GM12878 (cell line): ENCODE data around the gene TMEM198. TPM values are rescaled to one million over a fixed set of nuclear protein-coding genes. Genes with fewer than 3 reads are reported as not detected.

ENCODE experiments used
- ATAC-seq: fragments of 200-7000 bp; cut with Tn5 transposase; 3 replicates; pipeline ENCODE4 v1.9.1; 2020; ENCODE audit warnings: mild to moderate bottlenecking, moderate library complexity
- BruUV-seq: library from RNA; stranded (reverse); fragments of 400-500 nt; replicated peaks from 2 replicates; lab custom pipeline; 2021; lab: Mats Ljungman, UMichigan
- CTCF ChIA-PET: fragments of 300-600 bp; sonication (Branson Sonifier 250); formaldehyde crosslinking; extraction: SDS; loops from one replicate; lab custom pipeline; 2021; ENCODE audit warnings: inconsistent platforms; lab: Yijun Ruan, JAX
- POLR2A ChIA-PET: fragments of 350-600 bp; formaldehyde crosslinking; extraction: SDS; loops from one replicate; lab custom pipeline; 2021; ENCODE audit warnings: inconsistent platforms; lab: Charles Lee
- RAD21 ChIA-PET: fragments of 300-600 bp; sonication (Branson Sonifier 250); formaldehyde crosslinking; loops from one replicate; lab custom pipeline; 2023; ENCODE audit warnings: antibody characterized with exemption; ENCODE audit not compliant: unreplicated experiment; lab: Charles Lee
- SMC1A ChIA-PET: fragments of 300-600 bp; sonication (Branson Sonifier 250); formaldehyde crosslinking; loops from one replicate; lab custom pipeline; 2023; ENCODE audit not compliant: unreplicated experiment, uncharacterized antibody; lab: Charles Lee
- DNase-seq: peaks from one replicate; pipeline ENCODE4 v3.0.0-alpha.2; 2011; ENCODE audit warnings: low read depth, low spot score
- FAIRE-seq: peaks from 3 replicates; lab custom pipeline; 2011; peaks lifted over from hg19 to GRCh38; lab: Jason Lieb, UNC
- H2AFZ ChIP-seq: 2 replicates; pipeline ENCODE4 v1.6.0; 2011; ENCODE audit warnings: low read depth, low read length, control low read depth; ENCODE audit not compliant: control insufficient read depth
- H3K27ac ChIP-seq: 2 replicates; pipeline ENCODE4 v1.5.1; 2011; ENCODE audit warnings: control low read depth; ENCODE audit not compliant: control insufficient read depth, insufficient read depth
- H3K27me3 ChIP-seq, 2 experiments: replicated peaks in 1 of 2; 2 replicates each; pipeline versions ENCODE4 v1.6.0 to v1.6.1; 2011; ENCODE audit warnings: low read length in 1 of 2; ENCODE audit not compliant: control insufficient read depth in 2 of 2, insufficient read depth in 2 of 2
- H3K36me3 ChIP-seq, 2 experiments: 2 replicates each; pipeline ENCODE4 v1.5.1; 2011; ENCODE audit warnings: low read length in 1 of 2; ENCODE audit not compliant: control insufficient read depth in 2 of 2, insufficient read depth in 2 of 2
- H3K4me1 ChIP-seq: 2 replicates; pipeline ENCODE4 v1.6.1; 2011; ENCODE audit warnings: mild to moderate bottlenecking, low read length, moderate library complexity, mixed read lengths; ENCODE audit not compliant: control insufficient read depth, insufficient read depth
- H3K4me2 ChIP-seq: 2 replicates; pipeline ENCODE4 v1.6.0; 2011; ENCODE audit warnings: control low read depth; ENCODE audit not compliant: control insufficient read depth, insufficient read depth
- H3K4me3 ChIP-seq: fragments of 200-600 bp; sonication (generic); 2 replicates; pipeline ENCODE4 v1.5.1; 2016
- H3K79me2 ChIP-seq: 2 replicates; pipeline ENCODE4 v1.6.0; 2011; ENCODE audit warnings: low read length; ENCODE audit not compliant: control insufficient read depth, insufficient read depth
- H3K9ac ChIP-seq: 2 replicates; pipeline ENCODE4 v1.8.0; 2011; ENCODE audit warnings: low read length, control low read depth, mixed read lengths; ENCODE audit not compliant: control insufficient read depth, insufficient read depth
- H3K9me3 ChIP-seq: replicated peaks from 3 replicates; pipeline ENCODE4 v1.5.1; 2011; ENCODE audit warnings: mild to moderate bottlenecking, low read length; ENCODE audit not compliant: control insufficient read depth, insufficient read depth
- H4K20me1 ChIP-seq: 2 replicates; pipeline ENCODE4 v1.6.0; 2011; ENCODE audit not compliant: control insufficient read depth, insufficient read depth
- ATF7 ChIP-seq: fragments of 450-650 bp; IDR thresholded peaks from 2 replicates; pipeline ENCODE4 v1.6.1; 2016; ENCODE audit warnings: low read depth, mild to moderate bottlenecking
- CHD2 ChIP-seq: IDR thresholded peaks from 2 replicates; pipeline ENCODE4 v1.6.1; 2011; ENCODE audit warnings: low read depth, low read length, improper control_type of control experiment, borderline replicate concordance
- EGR1 ChIP-seq, 2 experiments: IDR thresholded peaks; 1 replicate in 1 of 2; 2 replicates in 1 of 2; pipeline ENCODE4 v1.6.1; 2011 to 2012; ENCODE audit warnings: low read depth in 2 of 2, low read length in 2 of 2, borderline replicate concordance in 1 of 2, mild to moderate bottlenecking in 1 of 2, moderate library complexity in 1 of 2
- RB1 ChIP-seq: fragments of 450-650 bp; formaldehyde crosslinking; IDR thresholded peaks from 2 replicates; pipeline ENCODE4 v1.6.1; 2017; ENCODE audit warnings: mild to moderate bottlenecking, borderline replicate concordance
- SMAD5 ChIP-seq: IDR thresholded peaks from 2 replicates; pipeline ENCODE4 v1.6.1; 2016; ENCODE audit warnings: antibody characterized with exemption, low read depth
- SREBF1 ChIP-seq: IDR thresholded peaks from 2 replicates; pipeline ENCODE4 v1.6.1; 2012; ENCODE audit warnings: mild to moderate bottlenecking, low read length
- WGBS: methylation state at CpG from one replicate; pipeline ENCODE4 v1.1.6; 2016; ENCODE audit warnings: low lambda C conversion rate; ENCODE audit not compliant: insufficient replicate concordance, insufficient coverage; ENCODE audit errors: missing lambda C conversion rate; 5-methylcytosine and 5-hydroxymethylcytosine counted together
- in situ Hi-C: fragments of 300-500 bp; cut with MboI; formaldehyde crosslinking; loops from 9 replicates; pipeline ENCODE4 v1.14.3; 2018; ENCODE audit warnings: mixed read lengths
- intact Hi-C: fragments of 100-400 bp; cut with micrococcal nuclease; formaldehyde crosslinking; loops from one replicate; pipeline ENCODE4 v1.14.2; 2022; ENCODE audit not compliant: unreplicated experiment
- polyA plus RNA-seq, 11 experiments: library from polyadenylated mRNA; depleted of rRNA in 4 of 11; unstranded in 6 of 11; stranded (reverse) in 5 of 11; fragments of >200 nt; fragmentation: Nextera tagmentation in 4 of 11; fragmentation: Illumina TruSeq in 1 of 11; extraction: Ambion mirVana in 4 of 11; extraction: Trizol in 1 of 11; gene quantifications; 1 replicate in 1 of 11; 2 replicates in 10 of 11; pipeline versions ENCODE4 v1.2.1 to v1.2.3, GENCODE V29; 2011 to 2016; ENCODE audit warnings: inconsistent platforms in 2 of 11, missing spikeins in 2 of 11, low read depth in 1 of 11
- total RNA-seq, 4 experiments: library from RNA; depleted of rRNA in 3 of 4; stranded (reverse); fragments of >200 nt in 3 of 4; fragmentation: Illumina TruSeq in 1 of 4; extraction: Trizol in 1 of 4; gene quantifications; 2 replicates each; pipeline versions ENCODE4 v1.2.1 to v1.2.3, GENCODE V29; 2013 to 2021
- TF ChIP-seq, protein P1 (sequence below): IDR thresholded peaks from 2 replicates; pipeline ENCODE4 v1.6.1; 2011; ENCODE audit warnings: borderline replicate concordance, low read depth, mild to moderate bottlenecking, moderate library complexity, low read length; ENCODE audit not compliant: insufficient read depth, poor library complexity, severe bottlenecking
- TF ChIP-seq, protein P2 (sequence below): fragments of 450-650 bp; formaldehyde crosslinking; IDR thresholded peaks from 2 replicates; pipeline ENCODE4 v1.4.0; 2020; ENCODE audit warnings: mild to moderate bottlenecking, moderate library complexity

The TMEM198 gene
- total and polyA plus RNA-seq, 10 of the 15 experiments (the other 5 are each of a cell fraction or from before 2014, with no cell fraction given) = 0.16 to 1.2 (median 0.65) TPM; not detected in 2

DNA sequence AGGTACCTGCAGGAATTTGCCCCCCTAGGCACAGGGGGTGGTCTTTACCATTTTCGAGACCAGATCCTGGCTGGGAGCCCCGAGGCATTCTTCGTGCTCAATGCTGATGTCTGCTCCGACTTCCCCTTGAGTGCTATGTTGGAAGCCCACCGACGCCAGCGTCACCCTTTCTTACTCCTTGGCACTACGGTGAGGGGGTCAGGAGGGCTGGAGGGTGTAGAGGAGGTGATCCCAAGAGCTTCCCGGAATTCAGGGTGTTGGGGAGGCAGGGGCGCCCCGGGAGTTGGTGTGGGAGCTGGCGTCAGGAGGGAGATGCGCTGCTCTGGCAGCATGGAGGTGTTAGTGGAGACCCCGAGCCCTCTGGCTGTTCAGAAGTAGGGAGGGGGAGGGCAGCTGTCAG lies 42.0 kb upstream of the TMEM198 start:
- no peak overlapping the region for H2AFZ ChIP-seq
- no peak overlapping the region for H3K4me3 ChIP-seq
- intact Hi-C loops = no loop called here
- WGBS = 96% methylated on average over 14 of the region's 14 CpGs
- H3K4me1 ChIP-seq = peaks cover 12% of the 10 kb centered on the region
- no peak overlapping the region for H3K27ac ChIP-seq
- H3K4me2 ChIP-seq = no peak overlapping the region
- RAD21 ChIA-PET = no interaction called here
- ATAC-seq = no peak
- TF ChIP-seq SREBF1 (no peak), SMAD5 (no peak), ATF7 (no peak), CHD2 (no peak), RB1 (no peak), EGR1 (IDR thresholded peaks at IDR 0.05; ENCODE audit: borderline replicate concordance in 1 of 2, low read depth in 2 of 2, low read length in 2 of 2) (no peak)
- TF ChIP-seq, protein P1, sequence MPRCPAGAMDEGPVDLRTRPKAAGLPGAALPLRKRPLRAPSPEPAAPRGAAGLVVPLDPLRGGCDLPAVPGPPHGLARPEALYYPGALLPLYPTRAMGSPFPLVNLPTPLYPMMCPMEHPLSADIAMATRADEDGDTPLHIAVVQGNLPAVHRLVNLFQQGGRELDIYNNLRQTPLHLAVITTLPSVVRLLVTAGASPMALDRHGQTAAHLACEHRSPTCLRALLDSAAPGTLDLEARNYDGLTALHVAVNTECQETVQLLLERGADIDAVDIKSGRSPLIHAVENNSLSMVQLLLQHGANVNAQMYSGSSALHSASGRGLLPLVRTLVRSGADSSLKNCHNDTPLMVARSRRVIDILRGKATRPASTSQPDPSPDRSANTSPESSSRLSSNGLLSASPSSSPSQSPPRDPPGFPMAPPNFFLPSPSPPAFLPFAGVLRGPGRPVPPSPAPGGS = no peak
- TF ChIP-seq, protein P2, sequence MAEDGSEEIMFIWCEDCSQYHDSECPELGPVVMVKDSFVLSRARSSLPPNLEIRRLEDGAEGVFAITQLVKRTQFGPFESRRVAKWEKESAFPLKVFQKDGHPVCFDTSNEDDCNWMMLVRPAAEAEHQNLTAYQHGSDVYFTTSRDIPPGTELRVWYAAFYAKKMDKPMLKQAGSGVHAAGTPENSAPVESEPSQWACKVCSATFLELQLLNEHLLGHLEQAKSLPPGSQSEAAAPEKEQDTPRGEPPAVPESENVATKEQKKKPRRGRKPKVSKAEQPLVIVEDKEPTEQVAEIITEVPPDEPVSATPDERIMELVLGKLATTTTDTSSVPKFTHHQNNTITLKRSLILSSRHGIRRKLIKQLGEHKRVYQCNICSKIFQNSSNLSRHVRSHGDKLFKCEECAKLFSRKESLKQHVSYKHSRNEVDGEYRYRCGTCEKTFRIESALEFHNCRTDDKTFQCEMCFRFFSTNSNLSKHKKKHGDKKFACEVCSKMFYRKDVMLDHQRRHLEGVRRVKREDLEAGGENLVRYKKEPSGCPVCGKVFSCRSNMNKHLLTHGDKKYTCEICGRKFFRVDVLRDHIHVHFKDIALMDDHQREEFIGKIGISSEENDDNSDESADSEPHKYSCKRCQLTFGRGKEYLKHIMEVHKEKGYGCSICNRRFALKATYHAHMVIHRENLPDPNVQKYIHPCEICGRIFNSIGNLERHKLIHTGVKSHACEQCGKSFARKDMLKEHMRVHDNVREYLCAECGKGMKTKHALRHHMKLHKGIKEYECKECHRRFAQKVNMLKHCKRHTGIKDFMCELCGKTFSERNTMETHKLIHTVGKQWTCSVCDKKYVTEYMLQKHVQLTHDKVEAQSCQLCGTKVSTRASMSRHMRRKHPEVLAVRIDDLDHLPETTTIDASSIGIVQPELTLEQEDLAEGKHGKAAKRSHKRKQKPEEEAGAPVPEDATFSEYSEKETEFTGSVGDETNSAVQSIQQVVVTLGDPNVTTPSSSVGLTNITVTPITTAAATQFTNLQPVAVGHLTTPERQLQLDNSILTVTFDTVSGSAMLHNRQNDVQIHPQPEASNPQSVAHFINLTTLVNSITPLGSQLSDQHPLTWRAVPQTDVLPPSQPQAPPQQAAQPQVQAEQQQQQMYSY (CRISPR knock-in tag) = no peak
- TF ChIP-seq, all 136 proteins: peak for 0
- H3K9ac ChIP-seq = no peak overlapping the region
- no peaks in the 10 kb centered on the region; the same call in 2 of the 3 replicates for H3K9me3 ChIP-seq
- CTCF ChIA-PET = interaction anchor here (4.2 to 11.4 kb wide), 2 partner anchors 7 to 26 kb away, joined by 26 to 224 read pairs; no protein-coding TSS in a partner anchor
- SMC1A ChIA-PET = no interaction called here
- POLR2A ChIA-PET = no interaction called here
- peaks cover 2 to 5% of the 10 kb centered on the region in 2 experiments; a peak in 3 of 4 replicates for H3K27me3 ChIP-seq
- peaks cover 11% of the 10 kb centered on the region for H3K79me2 ChIP-seq
- no TSS peak for BruUV-seq
- no peaks in the 10 kb centered on the region for H4K20me1 ChIP-seq
- in situ Hi-C loops = no loop called here
- FAIRE-seq (no peak), DNase-seq (no peak)
- H3K36me3 ChIP-seq = peaks cover 0 to 7% of the 10 kb centered on the region in 2 experiments; a peak in 2 of 4 replicates
